Motor neuron (in vitro differentiated cells): ENCODE data around the gene CDH15. TPM values are rescaled to one million over a fixed set of nuclear protein-coding genes. Genes with fewer than 3 reads are reported as not detected.
"Not testable (repeated sequence)": the region's sequence is repeated elsewhere in the genome, so short reads cannot be mapped to it uniquely, and the experiment has no call there.

ENCODE experiments used
- ATAC-seq, 8 experiments: fragments of 200-7000 bp; cut with Tn5 transposase; replicated peaks in 6 of 8; 2 replicates each; pipeline ENCODE4 v1.8.0; 2021; ENCODE audit warnings: mild to moderate bottlenecking in 8 of 8, moderate library complexity in 8 of 8
- H3K27ac ChIP-seq, 2 donors: fragments of 250-450 bp; sonication (Bioruptor Pico); 2 replicates each; pipeline ENCODE4 v1.9.0; 2021; ENCODE audit warnings: antibody characterized with exemption in 2 of 2, mild to moderate bottlenecking in 2 of 2, moderate library complexity in 1 of 2
- H3K4me1 ChIP-seq, 2 donors: fragments of 250-450 bp; sonication (Bioruptor Pico); replicated peaks in 1 of 2; 2 replicates each; pipeline ENCODE4 v1.6.1; 2021; ENCODE audit warnings: antibody characterized with exemption in 2 of 2, mild to moderate bottlenecking in 2 of 2, moderate library complexity in 1 of 2
- H3K4me3 ChIP-seq, 5 donors: fragments of 250-450 bp; sonication (Bioruptor Pico); 2 replicates each; pipeline ENCODE4 v1.9.0; 2021; ENCODE audit warnings: antibody characterized with exemption in 5 of 5, mild to moderate bottlenecking in 5 of 5, moderate library complexity in 4 of 5
- WGBS, 10 experiments: fragments of 450-650 bp; shearing (Covaris generic); methylation state at CpG; one replicate each; pipeline ENCODE4 v1.0.0; 2022; 5-methylcytosine and 5-hydroxymethylcytosine counted together
- in situ Hi-C, 9 experiments: fragments of 400-800 bp; cut with MboI; loops; one replicate each; pipeline ENCODE4 v1.15.0; 2021; ENCODE audit warnings: low sequenced_read_pairs in 9 of 9, low pct_unique_long_range_greater_than_20kb in 2 of 9; ENCODE audit not compliant: unreplicated experiment in 9 of 9
- total RNA-seq, 8 experiments: library from RNA; unstranded; fragments of 300-600 nt; gene quantifications; 2 replicates each; pipeline versions ENCODE4 v1.2.3 to v1.2.4, GENCODE V29; 2022

The CDH15 gene
- total RNA-seq, 8 experiments from 2014 or later, result 0.11 to 0.38 (median 0.22) TPM; not detected in 2

GRCh38 chr16:89237733-89238132 lies 66.2 kb downstream of the CDH15 start:
- Histone ChIP-seq H3K27ac (no peak overlapping the region), H3K4me3 (no peak overlapping the region), H3K4me1 (peaks cover 0 to 2% of the 10 kb centered on the region in 2 donors)
- 83 to 100% (median 100%) methylated on average over 1 to 3 of the region's 3 CpGs; no CpG with 5 or more reads in 2 of the 10 experiments for WGBS, 10 experiments
- in situ Hi-C loops, result loop anchor here in 1 of 9 experiments (25.0 kb wide), 1 partner anchor 250 kb away; the partner anchor contains the start of gene ANKRD11
- no peak for ATAC-seq

- in situ Hi-C loops, result loop anchor here in 1 of 9 experiments (25.0 kb wide), 1 partner anchor 246 kb away; the partner anchor contains the start of gene ANKRD11
- H3K4me1 ChIP-seq, result peaks cover 0 to 2% of the 10 kb centered on the region in 2 donors
- peak overlapping the region; percentile 84 to 89 for H3K27ac ChIP-seq
- WGBS, 10 experiments, result 0 to 32% (median 7%) methylated on average over 2 to 17 of the region's 39 CpGs
- peak overlapping the region; percentile 61 to 96 (median 91) for H3K4me3 ChIP-seq
- peak; percentile 70 to 90 (median 84) for ATAC-seq
Observed at GRCh38 chr16:89241187-89242007, 69.8 kb downstream of the CDH15 start.

- Histone ChIP-seq H3K4me1 (peaks cover 0 to 2% of the 10 kb centered on the region in 2 donors), H3K4me3 (no peak overlapping the region), H3K27ac (no peak overlapping the region)
- in situ Hi-C loops, result loop anchor here in 1 of 9 experiments (25.0 kb wide), 1 partner anchor 245 kb away; the partner anchor contains the start of gene ANKRD11
- 20 to 40% methylated on average over 1 to 2 of the region's 12 CpGs; no CpG with 5 or more reads in 8 of the 10 experiments for WGBS, 10 experiments
- no peak for ATAC-seq
Observed at GRCh38 chr16:89242795-89243200, 71.2 kb downstream of the CDH15 start.

- no peak overlapping the region for H3K27ac ChIP-seq
- in situ Hi-C loops, result loop anchor here in 1 of 9 experiments (25.0 kb wide), 1 partner anchor 244 kb away; the partner anchor contains the start of gene ANKRD11
- no peak for ATAC-seq
Observed at GRCh38 chr16:89243664-89244063, 72.1 kb downstream of the CDH15 start.

GRCh38 chr16:89244264-89244663 lies 72.7 kb downstream of the CDH15 start:
- not testable (repeated sequence) for H3K4me1 ChIP-seq, ATAC-seq, H3K4me3 ChIP-seq, H3K27ac ChIP-seq
- in situ Hi-C loops, result loop anchor here in 1 of 9 experiments (25.0 kb wide), 1 partner anchor 243 kb away; the partner anchor contains the start of gene ANKRD11
- WGBS, 10 experiments, result 46 to 87% (median 62%) methylated on average over 2 to 11 of the region's 13 CpGs; no CpG with 5 or more reads in 4 of the 10 experiments

More at GRCh38 chr16:89243664-89244063, 72.1 kb downstream of the CDH15 start:
- H3K4me1 ChIP-seq, result peaks cover 0 to 2% of the 10 kb centered on the region in 2 donors
- H3K4me3 ChIP-seq, result no peak overlapping the region
- 40 to 68% (median 60%) methylated on average over 1 to 3 of the region's 5 CpGs; no CpG with 5 or more reads in 7 of the 10 experiments for WGBS, 10 experiments

GRCh38 chr16:89244754-89245153 lies 73.2 kb downstream of the CDH15 start:
- Histone ChIP-seq H3K4me1 (peaks cover 0 to 2% of the 10 kb centered on the region in 2 donors), H3K4me3 (no peak overlapping the region), H3K27ac (no peak overlapping the region)
- in situ Hi-C loops, result loop anchor here in 1 of 9 experiments (25.0 kb wide), 1 partner anchor 243 kb away; the partner anchor contains the start of gene ANKRD11
- no peak for ATAC-seq
- 0 to 100% (median 40%) methylated on average over 1 to 8 of the region's 12 CpGs; no CpG with 5 or more reads in 3 of the 10 experiments for WGBS, 10 experiments

Other genes with a start within 250 kb of the CDH15 start
- 1 to 10 TPM in 6 of 8 experiments, under 1 TPM in 2; 0.41 to 3.4 (median 1.2) TPM for gene CBFA2T3, start 194.5 kb upstream of the CDH15 start, total RNA-seq
- 10 to 100 TPM in 6 of 8 experiments, 1 to 10 TPM in 2; 7.7 to 39.8 (median 13.8) TPM for gene ACSF3, start 77.9 kb upstream of the CDH15 start, total RNA-seq
- 1 to 10 TPM in 1 of 8 experiments, under 1 TPM in 4, not detected in 3; 0.15 to 1.3 (median 0.71) TPM for gene SLC22A31, start 28.8 kb downstream of the CDH15 start, total RNA-seq
- gene ZNF778, start 46.0 kb downstream of the CDH15 start, total RNA-seq, result 10 to 100 TPM in 1 of 8 experiments, 1 to 10 TPM in 7; 6.8 to 14.7 (median 9.0) TPM